A673 (cell line): ENCODE measurements around the gene SOBP.

Source experiments
- CTCF ChIP-seq: fragments of 300-800, 200-600 bp; sonication (generic); conservative IDR thresholded peaks from 2 replicates; pipeline ENCODE4 v1.5.1; 2017; ENCODE audit warnings: low read depth, mild to moderate bottlenecking, antibody characterized with exemption, low read length, moderate library complexity, mixed read lengths
- EZH2 ChIP-seq: fragments of 200-600 bp; sonication (generic); IDR thresholded peaks from 2 replicates; pipeline ENCODE4 v1.6.1; 2017; ENCODE audit warnings: borderline replicate concordance, low read depth, mild to moderate bottlenecking, mixed read lengths, antibody characterized with exemption, low read length; ENCODE audit not compliant: poor library complexity, severe bottlenecking

- no peak for TF ChIP-seq CTCF
- TF ChIP-seq EZH2: no peak
Measured at GRCh38 chr6:107652526-107653182, 162.7 kb downstream of the SOBP start.
